VCaP (cell line): ENCODE data around the gene BBS1.
A peak's percentile ranks its signal among the peaks of the same experiment; 100 is the strongest.
"Not testable (repeated sequence)": the region's sequence is repeated elsewhere in the genome, so short reads cannot be mapped to it uniquely, and the experiment has no call there.

Experiments used
- H3K27ac ChIP-seq: fragments of 450-650 bp; 2 replicates; pipeline ENCODE4 v1.5.1; 2017
- CTCF ChIP-seq: fragments of 450-650 bp; conservative IDR thresholded peaks from 2 replicates; pipeline ENCODE4 v1.5.1; 2017; ENCODE audit warnings: mild to moderate bottlenecking, moderate library complexity

Gene BBS1

GRCh38 chr11:66510271-66510989 lies at the start of gene BBS1:
Gene BBS1 (plus strand): TSS chr11:66510635. CDS start chr11:66510660, 25 bp downstream.
- peak within 1 kb of the TSS; percentile 73 for H3K27ac ChIP-seq

GRCh38 chr11:66462010-66462409 lies 48.4 kb upstream of the BBS1 start:
- TF ChIP-seq CTCF, result no peak

More at GRCh38 chr11:66510271-66510989, at the start of gene BBS1:
- no peak for TF ChIP-seq CTCF

GRCh38 chr11:66462911-66463310 lies 47.5 kb upstream of the BBS1 start:
- TF ChIP-seq CTCF, result no peak
- H3K27ac ChIP-seq, result no peak overlapping the region

More at GRCh38 chr11:66462010-66462409, 48.4 kb upstream of the BBS1 start:
- H3K27ac ChIP-seq, result no peak overlapping the region

GRCh38 chr11:66464116-66464515 lies 46.3 kb upstream of the BBS1 start:
- H3K27ac ChIP-seq, result not testable (repeated sequence)

GRCh38 chr11:66464916-66465315 lies 45.5 kb upstream of the BBS1 start:
- TF ChIP-seq CTCF, result no peak
- no peak overlapping the region for H3K27ac ChIP-seq

GRCh38 chr11:66465373-66466224 lies 44.8 kb upstream of the BBS1 start:
- peak overlapping the region; percentile 84 for H3K27ac ChIP-seq
- no peak for TF ChIP-seq CTCF

GRCh38 chr11:66466225-66467033 lies 44.0 kb upstream of the BBS1 start, which contains the start of gene PELI3:
Gene PELI3 (plus strand): TSS chr11:66466905. CDS start chr11:66468129, 1,224 bp downstream.
- TF ChIP-seq CTCF, result no peak
- peak within 1 kb of the TSS; percentile 84 for H3K27ac ChIP-seq
